Measurements from ENCODE around the gene STK32C.

DNA sequence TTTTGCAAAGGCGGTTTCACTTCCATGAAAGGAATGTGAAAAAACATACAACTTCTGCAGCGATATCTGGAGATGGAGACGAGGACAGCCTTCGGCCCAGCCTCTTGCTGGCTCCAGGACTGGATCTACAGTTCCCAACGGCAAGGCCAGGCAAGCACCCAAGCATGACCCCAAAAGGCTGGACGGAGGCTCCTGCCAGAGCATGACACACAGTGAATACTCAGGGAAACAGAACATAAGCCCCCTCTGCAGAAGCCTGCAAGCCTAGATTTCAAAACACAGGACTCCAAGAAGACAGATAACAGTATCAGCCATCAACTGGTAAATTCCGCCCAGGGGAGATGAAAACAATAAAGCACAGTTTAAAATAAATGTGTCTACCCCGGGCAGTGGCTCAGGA, 21.0 kb upstream of the STK32C start:
- TF ChIP-seq ZFP3 (CRISPR knock-in tag; IDR thresholded peaks at IDR 0.05) (no peak), ARNTL (CRISPR knock-in tag; IDR thresholded peaks at IDR 0.05; ENCODE audit: borderline replicate concordance, low read depth) (no peak), ZFP30 (CRISPR knock-in tag; IDR thresholded peaks at IDR 0.05) (no peak), ESRRG (CRISPR knock-in tag; IDR thresholded peaks at IDR 0.05) (no peak)
- TF ChIP-seq, protein P1, sequence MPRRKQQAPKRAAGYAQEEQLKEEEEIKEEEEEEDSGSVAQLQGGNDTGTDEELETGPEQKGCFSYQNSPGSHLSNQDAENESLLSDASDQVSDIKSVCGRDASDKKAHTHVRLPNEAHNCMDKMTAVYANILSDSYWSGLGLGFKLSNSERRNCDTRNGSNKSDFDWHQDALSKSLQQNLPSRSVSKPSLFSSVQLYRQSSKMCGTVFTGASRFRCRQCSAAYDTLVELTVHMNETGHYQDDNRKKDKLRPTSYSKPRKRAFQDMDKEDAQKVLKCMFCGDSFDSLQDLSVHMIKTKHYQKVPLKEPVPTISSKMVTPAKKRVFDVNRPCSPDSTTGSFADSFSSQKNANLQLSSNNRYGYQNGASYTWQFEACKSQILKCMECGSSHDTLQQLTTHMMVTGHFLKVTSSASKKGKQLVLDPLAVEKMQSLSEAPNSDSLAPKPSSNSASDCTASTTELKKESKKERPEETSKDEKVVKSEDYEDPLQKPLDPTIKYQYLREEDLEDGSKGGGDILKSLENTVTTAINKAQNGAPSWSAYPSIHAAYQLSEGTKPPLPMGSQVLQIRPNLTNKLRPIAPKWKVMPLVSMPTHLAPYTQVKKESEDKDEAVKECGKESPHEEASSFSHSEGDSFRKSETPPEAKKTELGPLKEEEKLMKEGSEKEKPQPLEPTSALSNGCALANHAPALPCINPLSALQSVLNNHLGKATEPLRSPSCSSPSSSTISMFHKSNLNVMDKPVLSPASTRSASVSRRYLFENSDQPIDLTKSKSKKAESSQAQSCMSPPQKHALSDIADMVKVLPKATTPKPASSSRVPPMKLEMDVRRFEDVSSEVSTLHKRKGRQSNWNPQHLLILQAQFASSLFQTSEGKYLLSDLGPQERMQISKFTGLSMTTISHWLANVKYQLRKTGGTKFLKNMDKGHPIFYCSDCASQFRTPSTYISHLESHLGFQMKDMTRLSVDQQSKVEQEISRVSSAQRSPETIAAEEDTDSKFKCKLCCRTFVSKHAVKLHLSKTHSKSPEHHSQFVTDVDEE (CRISPR knock-in tag; IDR thresholded peaks at IDR 0.05): no peak

Data from SK-N-SH treated with all-trans-retinoic acid at 6 μM for 48 hours (cell line).